ENCODE data around the gene CRKL.
"Not testable (repeated sequence)": the region's sequence is repeated elsewhere in the genome, so short reads cannot be mapped to it uniquely, and the experiment has no call there.

CRKL gene

DNA sequence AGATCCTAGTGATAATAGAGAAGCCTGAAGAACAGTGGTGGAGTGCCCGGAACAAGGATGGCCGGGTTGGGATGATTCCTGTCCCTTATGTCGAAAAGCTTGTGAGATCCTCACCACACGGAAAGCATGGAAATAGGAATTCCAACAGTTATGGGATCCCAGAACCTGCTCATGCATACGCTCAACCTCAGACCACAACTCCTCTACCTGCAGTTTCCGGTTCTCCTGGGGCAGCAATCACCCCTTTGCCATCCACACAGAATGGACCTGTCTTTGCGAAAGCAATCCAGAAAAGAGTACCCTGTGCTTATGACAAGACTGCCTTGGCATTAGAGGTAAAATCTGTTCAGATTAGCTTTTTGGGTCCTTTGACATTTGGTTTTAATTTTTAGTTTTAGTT lies 16.7 kb downstream of the CRKL start:
- DNase-seq (ENCODE audit: low spot score), result no peak

GRCh38 chr22:20935049-20935448 lies 17.8 kb downstream of the CRKL start:
- not testable (repeated sequence) for DNase-seq (ENCODE audit: low spot score)

DNA sequence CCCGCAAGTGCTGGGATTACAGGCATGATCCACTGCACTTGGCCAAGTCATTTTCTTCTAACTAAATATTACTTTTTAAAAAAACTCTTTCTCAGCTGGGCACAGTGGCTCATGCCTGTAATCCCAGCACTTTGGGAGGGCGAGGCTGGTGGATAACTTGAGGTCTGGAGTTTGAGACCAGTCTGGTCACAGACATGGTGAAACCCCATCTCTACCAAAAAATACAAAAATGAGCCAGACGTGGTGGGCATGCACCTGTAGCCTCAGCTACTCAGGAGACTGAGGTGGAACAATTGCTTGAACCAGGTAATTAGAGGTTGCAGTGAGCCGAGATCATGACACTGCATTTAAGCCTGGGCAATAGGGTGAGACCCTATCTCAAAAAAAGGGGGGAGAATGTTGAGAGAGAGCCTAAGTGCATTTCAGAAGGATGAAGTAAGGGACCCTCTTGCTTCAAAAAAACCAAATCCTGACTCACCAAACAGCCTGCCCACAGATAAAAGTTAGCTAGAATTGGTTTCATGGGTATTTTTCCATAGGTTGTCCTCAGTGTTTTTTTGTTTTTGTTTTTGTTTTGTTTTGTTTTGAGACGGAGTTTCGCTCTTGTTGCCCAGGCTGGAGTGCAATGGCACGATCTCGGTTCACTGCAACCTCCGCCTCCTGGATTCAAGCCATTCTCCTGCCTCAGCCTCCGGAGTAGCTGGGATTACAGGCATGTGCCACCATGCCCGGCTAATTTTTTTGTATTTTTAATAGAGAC lies 18.8 kb downstream of the CRKL start:
- DNase-seq (ENCODE audit: low spot score), result not testable (repeated sequence)

DNA sequence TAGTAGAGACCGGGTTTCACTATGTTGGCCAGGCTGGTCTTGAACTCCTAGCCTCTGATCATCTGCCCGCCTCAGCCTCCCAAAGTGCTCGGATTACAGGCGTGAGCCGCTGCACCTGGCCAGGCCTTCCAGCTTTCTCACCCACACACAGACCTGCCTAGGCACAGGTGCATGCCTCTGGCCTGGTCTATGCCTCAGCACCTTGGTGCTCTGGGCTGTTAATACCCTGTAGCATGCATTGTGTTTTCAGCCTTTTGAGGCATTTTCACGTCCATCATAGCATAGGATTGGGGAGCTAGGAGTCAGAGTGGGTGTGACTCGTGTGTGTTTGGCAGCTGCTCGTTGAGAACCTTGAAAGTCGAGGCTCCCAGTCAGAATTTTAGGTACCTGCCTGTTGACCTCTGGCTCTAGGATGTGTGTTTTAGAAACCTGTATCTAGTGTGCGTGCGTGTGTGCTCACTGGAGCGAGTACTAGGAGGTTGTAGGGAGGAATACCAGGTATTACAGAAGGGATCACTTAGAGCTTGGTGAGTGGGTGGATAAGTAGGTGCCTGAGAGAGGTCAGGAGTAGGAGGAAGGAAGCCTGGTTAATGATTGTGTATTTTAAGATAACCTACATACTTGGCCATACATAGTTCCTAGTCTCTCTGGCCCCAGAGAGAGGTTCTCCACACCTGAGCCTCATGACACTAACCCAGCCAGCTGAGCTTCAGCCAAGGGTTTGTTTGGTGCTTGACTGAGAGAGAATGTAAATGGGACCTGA lies 20.0 kb downstream of the CRKL start:
- DNase-seq (ENCODE audit: low spot score), result no peak

DNA sequence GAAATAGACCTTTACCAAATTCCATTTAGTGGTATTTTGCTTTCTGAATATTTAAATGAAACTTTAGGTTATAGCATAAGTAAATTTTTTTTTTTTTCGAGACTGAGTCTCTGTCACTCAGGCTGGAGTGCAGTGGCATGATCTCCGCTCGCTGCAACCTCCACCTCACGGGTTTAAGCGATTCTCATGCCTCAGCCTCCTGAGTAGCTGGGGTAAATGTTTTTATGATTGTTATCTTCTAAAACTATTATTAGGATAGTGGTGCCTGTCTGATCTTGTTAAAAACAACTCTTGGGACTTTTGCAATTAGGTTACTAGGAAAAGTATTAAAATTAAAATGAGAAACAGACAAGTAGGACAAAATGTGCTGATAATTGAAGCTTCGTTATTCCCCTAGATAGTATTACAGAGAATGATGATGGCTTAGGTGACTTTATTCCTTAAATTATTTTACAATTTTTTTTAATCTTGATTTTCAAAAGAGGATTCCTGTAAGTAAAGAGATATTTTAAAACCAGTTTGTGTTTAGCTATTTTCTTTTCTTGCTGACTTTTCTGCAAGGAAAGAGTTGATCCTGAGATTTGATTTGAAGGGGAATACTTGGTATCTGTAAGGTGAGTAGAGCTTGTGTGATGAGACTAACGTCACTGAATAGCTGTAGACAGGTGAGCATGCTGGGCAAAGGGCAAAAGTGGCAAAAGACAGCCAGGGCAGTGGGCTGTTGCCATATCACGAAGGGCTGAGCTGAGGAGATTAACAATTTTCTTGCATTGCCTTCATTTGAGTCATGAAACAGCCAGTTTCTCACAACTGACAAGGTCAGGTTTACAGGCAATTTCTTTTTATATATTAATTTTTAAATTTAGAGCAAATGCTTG lies 20.8 kb downstream of the CRKL start:
- no peak for DNase-seq (ENCODE audit: low spot score)

- DNase-seq (ENCODE audit: low spot score), result not testable (repeated sequence)
Observed at GRCh38 chr22:20939457-20940185, 22.4 kb downstream of the CRKL start.

DNA sequence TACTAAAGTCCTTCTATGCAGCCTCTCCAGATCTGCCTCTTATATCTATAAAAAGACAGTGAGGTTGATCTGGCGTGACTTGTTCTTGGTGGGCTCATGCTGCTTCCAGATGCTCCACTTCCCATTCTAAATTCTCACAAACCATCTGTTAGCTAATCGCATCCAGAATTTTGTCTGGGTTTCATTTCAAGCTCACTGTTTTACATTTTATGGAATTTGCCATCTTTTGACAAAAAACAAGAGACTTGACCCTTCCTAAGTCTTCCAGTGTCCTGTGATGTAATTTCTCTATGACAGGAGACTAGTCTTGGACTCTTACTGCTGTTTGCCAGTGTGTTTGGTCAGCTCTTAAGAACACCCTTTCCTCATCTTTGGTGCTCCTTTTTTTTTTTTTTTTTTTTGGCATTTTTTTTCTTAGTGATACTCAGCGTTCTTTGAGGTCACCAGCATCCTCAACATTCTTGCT lies 23.0 kb downstream of the CRKL start:
- no peak for DNase-seq (ENCODE audit: low spot score)

- no peak for DNase-seq (ENCODE audit: low spot score)
Observed at GRCh38 chr22:20940904-20941385, 23.7 kb downstream of the CRKL start.

DNA sequence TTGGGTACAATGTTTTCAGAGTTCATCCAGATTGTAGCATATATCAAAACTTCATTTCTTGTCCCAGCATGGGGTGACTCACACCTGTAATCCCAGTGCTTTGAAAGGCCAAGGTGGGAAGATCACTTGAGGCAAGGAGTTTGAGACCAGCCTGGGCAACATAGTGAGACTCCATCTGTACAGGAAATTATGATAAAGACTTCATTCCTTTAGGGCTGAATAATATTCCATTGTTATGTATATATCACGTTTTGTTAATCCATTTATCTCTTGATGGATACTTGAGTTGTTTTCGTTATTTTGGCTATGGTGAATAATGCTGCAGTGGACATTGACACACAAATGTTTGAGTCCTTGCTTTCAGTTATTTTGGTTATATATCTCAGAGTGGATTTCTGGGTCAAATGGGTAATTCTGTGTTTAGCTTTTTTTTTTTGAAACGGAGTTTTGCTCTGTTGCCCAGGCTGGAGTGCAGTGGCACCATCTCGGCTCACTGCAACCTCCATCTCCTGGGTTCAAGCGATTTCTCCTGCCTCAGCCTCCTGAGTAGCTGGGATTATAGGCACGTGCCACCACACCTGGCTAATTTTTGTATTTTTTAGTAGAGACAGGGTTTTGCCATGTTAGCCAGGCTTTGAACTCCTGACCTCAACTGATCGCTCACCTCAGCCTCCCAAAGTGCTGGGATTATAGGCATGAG lies 25.1 kb downstream of the CRKL start:
- not testable (repeated sequence) for DNase-seq (ENCODE audit: low spot score)

DNA sequence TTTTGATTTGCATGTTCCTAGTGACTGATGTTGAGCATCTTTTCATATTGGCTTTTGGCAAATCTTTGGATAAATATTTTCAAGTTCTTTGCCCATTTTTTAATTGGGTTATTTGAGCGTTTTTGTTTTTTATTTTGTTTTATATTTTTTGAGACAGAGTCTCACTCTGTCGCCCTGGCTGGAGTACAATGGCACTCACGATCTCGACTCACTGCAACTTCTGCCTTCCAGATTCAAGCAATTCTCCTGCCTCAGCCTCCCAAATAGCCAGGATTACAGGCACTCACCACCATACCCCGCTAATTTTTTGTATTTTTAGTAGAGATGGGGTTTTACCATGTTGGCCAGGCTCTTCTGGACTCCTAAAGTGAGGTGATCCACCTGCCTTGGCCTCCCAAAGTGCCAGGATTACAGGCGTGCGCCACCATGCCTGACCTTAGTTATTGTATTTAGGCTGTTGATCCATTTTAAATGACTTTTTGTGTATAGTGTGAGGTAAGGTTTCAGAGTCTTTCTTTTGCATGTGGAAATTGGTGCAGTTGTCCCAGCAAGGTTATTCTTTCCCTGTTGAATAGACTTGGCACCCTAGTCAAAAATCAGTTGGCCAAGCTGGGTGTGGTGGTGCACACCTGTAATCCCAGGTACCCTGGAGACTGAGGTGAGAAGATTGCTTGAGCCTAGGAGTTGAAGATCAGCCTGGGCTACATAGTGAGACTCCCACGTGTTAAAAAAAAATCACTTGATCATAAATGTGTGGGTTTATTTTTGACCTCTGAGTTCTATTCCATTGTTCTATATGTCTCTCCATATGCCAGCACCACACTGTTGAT lies 26.1 kb downstream of the CRKL start:
- no peak for DNase-seq (ENCODE audit: low spot score)

DNA sequence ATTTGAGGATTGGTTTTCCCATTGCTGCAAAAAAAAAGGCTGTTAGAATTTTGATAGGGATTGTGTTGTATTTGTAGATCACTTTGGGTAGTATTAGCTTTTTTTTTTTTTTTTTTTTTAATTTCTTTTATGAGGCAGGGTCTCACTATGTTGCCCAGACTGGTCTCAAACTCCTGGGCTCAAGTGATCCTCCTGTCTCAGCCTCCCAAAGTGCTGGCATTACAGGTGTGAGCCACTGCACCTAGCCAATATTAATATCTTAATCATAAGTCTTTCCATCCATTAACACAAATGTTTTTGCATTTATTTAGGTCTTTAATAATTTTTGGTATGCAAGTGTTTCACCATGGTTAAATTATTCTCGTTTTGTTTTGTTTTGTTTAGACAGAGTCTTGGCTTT lies 26.8 kb downstream of the CRKL start:
- no peak for DNase-seq (ENCODE audit: low spot score)

DNA sequence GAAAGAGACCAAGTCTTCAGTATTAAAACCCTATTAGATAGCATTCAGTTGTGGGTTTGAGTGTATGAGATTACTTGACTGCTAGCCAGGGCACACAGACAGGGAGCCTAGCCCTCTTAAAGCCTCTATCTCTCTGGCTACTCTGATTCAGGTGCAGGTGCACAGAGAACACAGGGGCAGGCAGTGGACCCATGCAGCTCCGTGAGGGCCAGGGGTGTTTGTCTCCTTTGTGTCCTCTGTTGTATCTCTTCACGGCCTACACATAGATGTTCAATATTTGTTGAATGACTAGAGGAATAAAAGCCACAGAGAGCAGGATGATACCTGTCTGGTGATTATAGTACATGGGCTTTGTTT lies 28.3 kb downstream of the CRKL start:
- DNase-seq (ENCODE audit: low spot score), result no peak

DNA sequence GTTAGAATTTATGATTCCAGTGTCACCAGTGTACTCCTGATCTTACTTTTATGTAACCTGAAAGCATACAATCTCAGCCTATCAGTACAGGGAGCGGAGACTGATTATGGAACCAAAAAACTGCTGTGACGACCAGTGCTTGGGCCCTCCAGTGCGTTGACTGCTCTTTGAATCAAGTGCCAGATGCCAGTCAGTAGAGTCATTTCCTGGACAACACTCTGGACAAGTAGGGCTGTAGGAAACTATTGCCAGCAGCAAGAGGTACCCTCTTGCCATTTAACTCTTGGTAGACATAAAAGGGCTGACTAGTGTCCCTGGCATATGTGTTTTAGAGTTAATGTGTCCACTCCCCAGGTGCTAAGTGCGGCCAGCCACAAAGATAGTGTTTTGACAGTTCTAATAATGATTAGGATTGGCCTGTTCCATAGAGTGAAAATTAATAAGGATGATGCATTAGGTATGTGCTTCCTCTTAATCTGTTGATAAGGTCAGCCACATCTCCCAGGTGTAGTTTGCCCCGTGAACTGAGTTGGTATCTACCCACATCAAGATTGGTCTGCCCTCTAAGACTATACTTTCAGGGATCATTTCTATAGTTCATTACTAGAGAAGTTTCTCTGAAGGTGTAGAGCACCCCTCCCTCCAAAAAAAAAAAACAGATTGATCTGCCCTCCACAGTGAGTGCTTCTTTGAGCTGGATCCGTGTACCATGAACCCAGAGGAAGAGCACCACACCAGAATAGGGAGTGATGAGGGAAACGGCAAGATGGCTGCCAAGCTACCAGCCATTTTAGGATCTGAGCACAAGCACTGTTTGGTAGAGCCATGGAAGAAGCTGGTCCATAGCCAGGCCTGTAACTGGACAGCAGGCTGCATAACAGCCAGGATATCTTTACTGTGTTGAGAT lies 29.1 kb downstream of the CRKL start:
- no peak for DNase-seq (ENCODE audit: low spot score)

DNA sequence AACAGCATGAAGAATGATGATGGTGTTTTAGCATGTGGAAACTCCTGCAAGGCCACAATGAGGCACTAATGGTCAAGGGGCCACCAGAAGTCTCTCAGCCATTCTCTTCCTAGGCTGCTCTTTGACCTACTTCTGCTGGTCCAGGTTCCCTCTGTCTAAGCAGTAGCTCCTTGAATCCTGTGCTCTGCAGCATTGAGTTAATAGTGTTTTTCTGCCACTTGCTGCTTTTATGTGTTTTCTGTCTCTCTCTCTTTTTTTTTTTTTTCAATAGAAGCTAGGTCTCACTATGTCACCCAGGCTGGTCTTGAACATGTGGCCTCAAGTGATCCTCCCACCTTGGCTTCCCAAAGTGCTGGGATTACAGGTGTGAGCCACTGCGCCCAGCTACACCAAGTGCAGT lies 29.8 kb downstream of the CRKL start:
- no peak for DNase-seq (ENCODE audit: low spot score)

DNA sequence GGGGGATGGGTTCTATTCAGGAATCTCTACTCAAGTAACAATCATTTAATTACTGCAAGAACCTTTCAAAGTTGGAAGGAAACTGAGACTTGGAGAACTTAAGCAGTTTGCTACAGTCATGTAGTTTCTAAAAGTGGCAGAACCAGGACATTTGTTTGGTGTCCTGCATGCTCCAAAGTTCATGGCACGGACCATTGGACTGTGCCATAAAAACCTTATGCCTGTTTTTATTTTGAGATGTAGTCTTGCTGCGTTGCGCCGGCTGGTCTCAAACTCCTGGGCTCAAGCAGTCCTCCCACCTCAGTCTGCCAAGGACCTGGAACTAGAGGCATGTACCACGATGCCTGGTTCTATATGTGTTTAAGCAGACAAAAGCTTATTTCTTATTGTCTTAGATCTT lies 31.2 kb downstream of the CRKL start:
- no peak for DNase-seq (ENCODE audit: low spot score)

GRCh38 chr22:20948989-20949388 lies 31.8 kb downstream of the CRKL start:
- no peak for DNase-seq (ENCODE audit: low spot score)

DNA sequence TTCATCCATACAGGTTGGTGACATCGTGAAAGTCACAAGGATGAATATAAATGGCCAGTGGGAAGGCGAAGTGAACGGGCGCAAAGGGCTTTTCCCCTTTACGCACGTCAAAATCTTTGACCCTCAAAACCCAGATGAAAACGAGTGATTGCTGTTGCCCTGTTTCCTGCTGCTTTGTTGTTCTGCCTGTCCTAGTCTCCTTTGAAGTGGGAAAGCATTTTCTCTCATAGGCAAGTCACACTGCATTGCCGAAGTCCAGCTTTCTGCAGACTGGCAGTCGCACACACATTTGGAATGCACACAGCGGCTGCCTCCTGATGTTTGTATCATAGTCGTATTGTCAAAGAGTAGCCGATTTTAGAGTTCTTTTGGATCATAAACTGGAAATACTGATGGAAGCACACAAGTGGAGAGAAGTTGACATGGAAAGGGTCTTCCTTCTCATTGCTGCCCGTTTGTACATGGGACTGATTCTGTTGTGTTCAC lies 32.5 kb downstream of the CRKL start:
- DNase-seq (ENCODE audit: low spot score), result no peak

DNA sequence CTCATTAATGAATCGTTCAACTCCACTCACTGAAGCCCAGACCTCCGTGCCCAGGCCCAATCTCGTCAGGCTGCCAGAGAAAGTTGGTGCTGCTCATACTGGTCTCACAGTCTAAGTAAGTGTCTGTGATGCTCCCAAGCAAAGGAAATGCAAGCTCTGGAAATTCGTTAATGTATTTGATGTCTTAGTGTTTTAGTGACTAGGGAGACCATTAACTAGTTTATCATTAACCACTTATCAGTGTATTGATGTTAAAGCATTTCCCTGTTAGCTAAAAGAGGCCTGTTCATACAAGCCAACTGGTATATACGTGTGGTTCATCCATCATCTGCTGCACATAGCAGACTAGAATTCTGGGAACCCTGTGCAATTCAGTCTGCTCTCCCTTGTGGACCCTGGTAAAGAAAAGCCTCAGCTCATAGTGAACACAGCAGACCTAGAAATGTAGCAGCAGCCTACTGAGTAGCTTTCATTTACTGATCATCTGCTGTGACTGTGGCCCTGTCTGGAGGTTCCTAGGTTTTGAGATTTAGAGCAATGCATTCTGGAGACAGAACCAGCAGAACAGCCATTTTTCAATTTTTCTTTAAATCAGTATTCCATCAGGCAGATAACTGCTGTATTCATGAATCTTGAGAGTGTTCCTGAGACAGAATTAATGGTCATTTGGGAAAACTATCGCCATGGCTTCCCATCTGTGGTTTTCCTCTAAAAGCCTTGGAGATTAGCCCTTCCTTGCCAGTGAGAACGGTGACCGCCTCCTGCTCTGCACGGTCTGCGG lies 34.1 kb downstream of the CRKL start:
- no peak for DNase-seq (ENCODE audit: low spot score)

Measured in germinal center (tissue), 1 donor.